Activated B cell treated with CpG ODN at 0.5 μM for 24 hours (primary cell): ENCODE results near the gene RAD51B. TPM values are rescaled to one million over a fixed set of nuclear protein-coding genes. Genes with fewer than 3 reads are reported as not detected.

ENCODE experiments used
- ATAC-seq: fragments of 200-7000 bp; cut with Tn5 transposase; one replicate; pipeline ENCODE4 v1.10.0; 2021; ENCODE audit warnings: low read depth, mild to moderate bottlenecking, moderate library complexity
- CTCF ChIA-PET: fragments of 350-600 bp; sonication (Branson Sonifier 250); formaldehyde crosslinking; loops from one replicate; lab custom pipeline; 2021; ENCODE audit warnings: antibody characterized with exemption; lab: Charles Lee
- POLR2A ChIA-PET: fragments of 350-600 bp; sonication (Branson Sonifier 250); formaldehyde crosslinking; loops from one replicate; lab custom pipeline; 2021; ENCODE audit warnings: antibody characterized with exemption; lab: Charles Lee
- DNase-seq: peaks from one replicate; pipeline ENCODE4 v3.0.0; 2022
- H3K27ac Mint-ChIP-seq: one replicate; pipeline ENCODE4 v1.8.0; 2020; ENCODE audit warnings: mixed read lengths
- H3K27me3 Mint-ChIP-seq: one replicate; pipeline ENCODE4 v1.8.0; 2021; ENCODE audit warnings: mixed read lengths
- H3K36me3 Mint-ChIP-seq: one replicate; pipeline ENCODE4 v1.8.0; 2021; ENCODE audit warnings: low read depth, mixed read lengths
- H3K4me1 Mint-ChIP-seq: one replicate; pipeline ENCODE4 v1.8.0; 2021; ENCODE audit warnings: mixed read lengths
- H3K4me3 Mint-ChIP-seq: one replicate; pipeline ENCODE4 v1.8.0; 2020; ENCODE audit warnings: mild to moderate bottlenecking, mixed read lengths
- H3K9me3 Mint-ChIP-seq: one replicate; pipeline ENCODE4 v1.8.0; 2020; ENCODE audit warnings: mixed read lengths
- CTCF ChIP-seq: fragments of 200-600 bp; IDR thresholded peaks from one replicate; pipeline ENCODE4 v1.8.0; 2022; ENCODE audit warnings: antibody characterized with exemption, mild to moderate bottlenecking
- intact Hi-C: fragments of 100-400 bp; cut with micrococcal nuclease; formaldehyde crosslinking; loops from one replicate; pipeline ENCODE4 v1.15.1; 2024
- total RNA-seq: library from RNA; stranded (reverse); gene quantifications from 2 replicates; pipeline ENCODE4 v1.2.3, GENCODE V29; 2022

The RAD51B gene
- total RNA-seq, 1 donor from 2014 or later: 53.9 TPM

- peaks cover 4% of the 10 kb centered on the region for H3K9me3 Mint-ChIP-seq
- intact Hi-C loops: no loop called here
- ATAC-seq (no peak), DNase-seq (no peak)
- H3K4me1 Mint-ChIP-seq: peaks cover 13% of the 10 kb centered on the region
- no peak for TF ChIP-seq CTCF
- CTCF ChIA-PET: no interaction called here
- no peak overlapping the region for H3K4me3 Mint-ChIP-seq
- no peaks in the 10 kb centered on the region for H3K36me3 Mint-ChIP-seq
- H3K27ac Mint-ChIP-seq: no peak overlapping the region
- POLR2A ChIA-PET: interaction anchor here (0.6 kb wide), 1 partner anchor 92 kb away, joined by 3 read pairs; no protein-coding TSS in a partner anchor
- H3K27me3 Mint-ChIP-seq: no peaks in the 10 kb centered on the region
Measured at GRCh38 chr14:68703093-68703492, 883.5 kb downstream of the RAD51B start.

GRCh38 chr14:68704736-68705720, 885.4 kb downstream of the RAD51B start:
- Mint-ChIP-seq H3K27ac (no peak overlapping the region), H3K4me1 (peaks cover 4% of the 10 kb centered on the region), H3K9me3 (peaks cover 4% of the 10 kb centered on the region), H3K36me3 (no peaks in the 10 kb centered on the region), H3K27me3 (no peaks in the 10 kb centered on the region), H3K4me3 (no peak overlapping the region)
- POLR2A ChIA-PET: no interaction called here
- ATAC-seq (no peak), DNase-seq (no peak)
- TF ChIP-seq CTCF: no peak
- CTCF ChIA-PET: no interaction called here
- intact Hi-C loops: no loop called here

DNA sequence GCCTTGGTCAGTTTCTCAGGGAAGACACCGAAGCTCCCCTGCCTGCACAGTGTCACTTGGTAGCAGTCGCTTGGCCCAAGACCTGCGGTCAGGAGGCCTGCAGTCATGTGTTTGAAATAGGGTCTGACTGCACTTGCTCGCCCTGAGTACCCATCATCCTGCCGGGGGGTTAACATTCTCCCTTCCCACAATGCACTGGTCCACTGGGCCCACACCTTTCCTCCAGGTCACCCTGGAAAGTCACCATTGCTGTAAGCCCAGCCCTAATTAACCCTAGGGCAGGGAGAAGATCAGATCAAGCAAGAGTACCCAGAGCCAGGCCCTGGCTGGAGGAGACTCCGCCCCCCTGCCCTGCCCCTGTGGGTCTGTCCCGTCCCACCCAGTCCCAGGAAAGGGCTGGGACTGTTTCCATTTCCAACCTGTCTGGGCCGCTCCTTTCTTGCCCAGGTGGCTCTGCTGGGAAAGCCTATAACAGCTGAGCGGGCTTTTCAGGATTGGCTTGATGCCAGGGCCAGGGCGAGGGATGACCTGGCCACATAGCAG, 886.2 kb downstream of the RAD51B start:
- intact Hi-C loops: no loop called here
- POLR2A ChIA-PET: no interaction called here
- ATAC-seq (no peak), DNase-seq (no peak)
- no peaks in the 10 kb centered on the region for H3K27me3 Mint-ChIP-seq
- H3K36me3 Mint-ChIP-seq: no peaks in the 10 kb centered on the region
- TF ChIP-seq CTCF: no peak
- peaks cover 4% of the 10 kb centered on the region for H3K9me3 Mint-ChIP-seq
- CTCF ChIA-PET: no interaction called here
- H3K4me1 Mint-ChIP-seq: peaks cover 4% of the 10 kb centered on the region
- no peak overlapping the region for H3K4me3 Mint-ChIP-seq
- no peak overlapping the region for H3K27ac Mint-ChIP-seq

DNA sequence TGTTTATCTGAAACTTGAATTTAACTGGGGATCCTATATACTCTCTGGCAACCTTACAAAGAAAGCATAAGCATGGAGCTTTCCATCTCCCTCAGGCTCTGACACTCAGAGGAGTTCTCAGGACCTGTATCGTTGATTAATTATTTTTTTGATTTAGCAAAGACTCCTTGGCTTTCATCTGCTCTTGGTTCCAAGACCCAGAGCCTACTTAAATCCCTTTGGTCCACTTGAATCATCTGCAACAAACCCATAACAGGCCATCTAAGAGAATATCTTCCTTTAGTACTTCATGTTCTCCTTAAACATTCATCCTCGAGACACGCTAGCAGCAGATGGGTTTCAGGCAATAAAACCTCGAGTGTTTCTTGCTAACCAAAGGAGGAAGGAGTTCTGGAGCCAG, 887.9 kb downstream of the RAD51B start:
- Mint-ChIP-seq H3K36me3 (no peaks in the 10 kb centered on the region), H3K4me1 (no peaks in the 10 kb centered on the region), H3K4me3 (no peak overlapping the region), H3K27me3 (no peaks in the 10 kb centered on the region), H3K27ac (no peak overlapping the region), H3K9me3 (no peaks in the 10 kb centered on the region)
- ATAC-seq: no peak
- intact Hi-C loops: no loop called here
- DNase-seq: no peak
- POLR2A ChIA-PET: no interaction called here
- no peak for TF ChIP-seq CTCF
- CTCF ChIA-PET: no interaction called here

DNA sequence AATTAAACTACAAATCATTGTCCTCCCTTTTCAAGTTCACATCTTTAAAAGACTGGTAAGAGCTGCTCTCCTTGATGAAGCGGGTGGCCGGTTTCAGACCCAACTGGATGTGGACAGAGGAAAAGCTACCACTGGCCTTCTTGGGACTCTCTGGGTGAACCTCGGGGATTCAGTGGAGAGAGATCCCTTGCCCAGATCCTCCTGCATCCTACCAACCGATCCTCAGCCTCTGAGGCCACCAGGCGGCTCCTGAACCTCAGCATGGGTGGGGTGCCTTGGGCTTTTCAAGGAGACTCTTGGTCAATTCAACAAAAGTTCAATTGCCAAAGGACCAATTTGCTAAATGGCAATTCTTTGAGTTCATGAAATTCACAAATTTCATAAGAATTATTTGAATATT, 888.8 kb downstream of the RAD51B start:
- POLR2A ChIA-PET: no interaction called here
- ATAC-seq: no peak

More for the DNA sequence above, 888.8 kb downstream of the RAD51B start:
- Mint-ChIP-seq H3K4me1 (no peaks in the 10 kb centered on the region), H3K9me3 (no peaks in the 10 kb centered on the region), H3K4me3 (no peak overlapping the region), H3K36me3 (no peaks in the 10 kb centered on the region), H3K27ac (no peak overlapping the region), H3K27me3 (no peaks in the 10 kb centered on the region)
- TF ChIP-seq CTCF: no peak
- intact Hi-C loops: no loop called here
- CTCF ChIA-PET: no interaction called here
- DNase-seq: no peak
